ENCODE measurements around the gene XRRA1.

DNA sequence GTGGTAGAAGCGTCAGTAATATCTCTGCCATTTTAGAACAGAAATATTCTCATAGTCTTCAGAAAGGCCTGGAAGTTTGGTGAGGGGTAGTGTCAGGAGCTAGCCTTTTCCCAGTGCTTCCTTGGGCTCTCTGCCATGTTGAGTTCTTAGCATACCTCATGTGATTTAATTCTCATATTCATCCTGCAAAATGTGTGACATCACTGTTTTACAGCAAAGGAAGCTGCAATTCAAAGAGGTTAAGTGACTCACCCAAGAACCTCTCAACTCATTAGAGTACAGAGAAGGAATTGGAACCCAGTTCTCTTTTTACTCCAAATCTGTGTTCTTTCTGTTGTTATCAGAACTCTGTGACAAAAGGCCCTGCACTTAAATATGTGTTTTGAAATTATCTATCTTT lies 128.1 kb downstream of the XRRA1 start:
- no peak for TF ChIP-seq TGIF2 (CRISPR knock-in tag; IDR thresholded peaks at IDR 0.05)
- TF ChIP-seq RBM22 (optimal IDR thresholded peaks at IDR 0.05; ENCODE audit: low read length), result no peak
- TF ChIP-seq EP300 (IDR thresholded peaks at IDR 0.05; ENCODE audit: low read depth in 2 of 2, low read length in 2 of 2), result no peak
- no peak for TF ChIP-seq EP300 (CRISPR knock-in tag; IDR thresholded peaks at IDR 0.05; ENCODE audit: borderline replicate concordance)
- TF ChIP-seq ZNF230 (CRISPR knock-in tag; IDR thresholded peaks at IDR 0.05), result no peak
